Neural crest cell (in vitro differentiated cells): Measurements from ENCODE around the gene ARL17A. TPM values are rescaled to one million over a fixed set of nuclear protein-coding genes. Genes with fewer than 3 reads are reported as not detected.
"Not testable (repeated sequence)": the region's sequence is repeated elsewhere in the genome, so short reads cannot be mapped to it uniquely, and the experiment has no call there.

Source experiments
- DNase-seq: peaks from one replicate; pipeline ENCODE4 v3.0.0; 2021; ENCODE audit warnings: low read depth, mixed read lengths, low spot score
- H3K27ac Mint-ChIP-seq: one replicate; pipeline ENCODE4 v1.8.0; 2021; ENCODE audit warnings: mild to moderate bottlenecking, mixed read lengths; ENCODE audit not compliant: unreplicated experiment
- H3K27me3 Mint-ChIP-seq: 2 replicates; pipeline ENCODE4 v1.8.0; 2021; ENCODE audit warnings: low read depth, mild to moderate bottlenecking, mixed read lengths
- H3K36me3 Mint-ChIP-seq: 2 replicates; pipeline ENCODE4 v1.8.0; 2021; ENCODE audit warnings: low read depth, mild to moderate bottlenecking, mixed read lengths
- H3K4me1 Mint-ChIP-seq: 2 replicates; pipeline ENCODE4 v1.8.0; 2021; ENCODE audit warnings: mixed read lengths
- H3K4me3 Mint-ChIP-seq: one replicate; pipeline ENCODE4 v1.8.0; 2021; ENCODE audit warnings: mild to moderate bottlenecking, mixed read lengths
- H3K9me3 Mint-ChIP-seq: 2 replicates; pipeline ENCODE4 v1.8.0; 2021; ENCODE audit warnings: mixed read lengths
- total RNA-seq: library from RNA; stranded (reverse); gene quantifications from 2 replicates; pipeline ENCODE4 v1.2.1, GENCODE V29; 2021

Gene ARL17A
- total RNA-seq, 1 donor from 2014 or later: 13.7 TPM

- not testable (repeated sequence) for H3K4me3 Mint-ChIP-seq, H3K4me1 Mint-ChIP-seq, DNase-seq, H3K9me3 Mint-ChIP-seq, H3K36me3 Mint-ChIP-seq, H3K27ac Mint-ChIP-seq, H3K27me3 Mint-ChIP-seq
These were observed 87.5 kb downstream of the ARL17A start for GRCh38 chr17:46492021-46492420.

- DNase-seq, H3K36me3 Mint-ChIP-seq, H3K4me3 Mint-ChIP-seq, H3K27ac Mint-ChIP-seq, H3K9me3 Mint-ChIP-seq, H3K4me1 Mint-ChIP-seq, H3K27me3 Mint-ChIP-seq: not testable (repeated sequence)
These were observed 98.2 kb downstream of the ARL17A start for GRCh38 chr17:46481310-46481709.

GRCh38 chr17:46478823-46479222 is 100.7 kb downstream of the ARL17A start:
- H3K27me3 Mint-ChIP-seq, H3K36me3 Mint-ChIP-seq, H3K9me3 Mint-ChIP-seq, H3K27ac Mint-ChIP-seq, H3K4me3 Mint-ChIP-seq, DNase-seq, H3K4me1 Mint-ChIP-seq: not testable (repeated sequence)

- not testable (repeated sequence) for H3K9me3 Mint-ChIP-seq, H3K4me1 Mint-ChIP-seq, H3K36me3 Mint-ChIP-seq, H3K27me3 Mint-ChIP-seq, DNase-seq, H3K4me3 Mint-ChIP-seq, H3K27ac Mint-ChIP-seq
These were observed 103.9 kb downstream of the ARL17A start for GRCh38 chr17:46475583-46475982.

- H3K36me3 Mint-ChIP-seq, H3K4me1 Mint-ChIP-seq, H3K27me3 Mint-ChIP-seq, H3K27ac Mint-ChIP-seq, H3K4me3 Mint-ChIP-seq, H3K9me3 Mint-ChIP-seq, DNase-seq: not testable (repeated sequence)
These were observed 105.0 kb downstream of the ARL17A start for GRCh38 chr17:46474489-46474888.

- not testable (repeated sequence) for H3K36me3 Mint-ChIP-seq, H3K4me1 Mint-ChIP-seq, H3K27ac Mint-ChIP-seq, DNase-seq, H3K4me3 Mint-ChIP-seq, H3K9me3 Mint-ChIP-seq, H3K27me3 Mint-ChIP-seq
These were observed 111.9 kb downstream of the ARL17A start for GRCh38 chr17:46467618-46468017.

Other genes with a start within 250 kb of the ARL17A start
- gene ARL17B, start 217.9 kb downstream of the ARL17A start, total RNA-seq: 12.8 and 12.9 TPM in 2 replicates
- gene LRRC37A2, start 67.2 kb downstream of the ARL17A start, total RNA-seq: 18.5 and 20.3 TPM in 2 replicates
- 47.9 and 48.7 TPM in 2 replicates for gene NSF, start 11.0 kb upstream of the ARL17A start, total RNA-seq
- 8.4 and 9.3 TPM in 2 replicates for gene WNT3, start 239.0 kb upstream of the ARL17A start, total RNA-seq